Stomach smooth muscle (tissue), 2 donors: ENCODE results near the gene SRGAP2C.
"Not testable (repeated sequence)": the region's sequence is repeated elsewhere in the genome, so short reads cannot be mapped to it uniquely, and the experiment has no call there.

ENCODE experiments used
- H3K27ac ChIP-seq: one replicate; pipeline ENCODE4 v1.7.0; 2013; ENCODE audit warnings: mild to moderate bottlenecking, low read length, inconsistent platforms
- H3K27me3 ChIP-seq, 2 donors: one replicate each; pipeline ENCODE4 v1.7.0; 2013; ENCODE audit warnings: low read length in 2 of 2; ENCODE audit not compliant: insufficient read depth in 2 of 2, control insufficient read depth in 1 of 2
- H3K36me3 ChIP-seq, 2 donors: one replicate each; pipeline ENCODE4 v1.7.0; 2013; ENCODE audit warnings: low read length in 2 of 2; ENCODE audit not compliant: control insufficient read depth in 2 of 2, insufficient read depth in 2 of 2
- H3K4me1 ChIP-seq: one replicate; pipeline ENCODE4 v1.7.0; 2013; ENCODE audit warnings: low read length; ENCODE audit not compliant: control insufficient read depth, insufficient read depth
- H3K4me3 ChIP-seq, 2 donors: one replicate each; pipeline ENCODE4 v1.7.0; 2013; ENCODE audit warnings: low read length in 2 of 2
- H3K9ac ChIP-seq, 2 donors: one replicate each; pipeline ENCODE4 v1.7.0; 2013; ENCODE audit warnings: low read length in 2 of 2, mild to moderate bottlenecking in 1 of 2
- H3K9me3 ChIP-seq, 2 donors: one replicate each; pipeline ENCODE4 v1.7.0; 2013; ENCODE audit warnings: low read length in 2 of 2; ENCODE audit not compliant: control insufficient read depth in 2 of 2
- donor health status: healthy.
- donor health status: Pancreatic carcinoma.

The SRGAP2C gene

DNA sequence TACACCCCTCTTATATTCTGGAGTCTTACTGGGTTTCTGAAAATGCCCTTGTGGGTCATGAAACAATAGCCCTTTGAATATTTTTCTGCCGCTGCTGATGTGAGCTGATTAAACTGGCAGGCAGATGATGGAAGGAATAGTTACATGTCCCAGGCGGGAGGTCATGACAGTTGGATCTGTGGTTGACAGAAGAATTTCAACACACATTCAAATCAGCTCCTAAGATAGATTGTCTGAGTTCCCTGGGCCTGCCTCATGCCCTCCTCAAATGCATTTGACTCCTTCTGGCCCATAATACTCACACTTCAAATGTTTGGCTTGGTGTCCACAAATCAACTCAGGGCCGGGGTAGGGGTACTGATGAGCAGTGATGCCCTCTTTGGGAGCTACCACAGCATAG is 161.9 kb downstream of the SRGAP2C start:
- H3K4me3 ChIP-seq, H3K4me1 ChIP-seq, H3K9ac ChIP-seq, H3K27me3 ChIP-seq, H3K9me3 ChIP-seq, H3K36me3 ChIP-seq, H3K27ac ChIP-seq: not testable (repeated sequence)

DNA sequence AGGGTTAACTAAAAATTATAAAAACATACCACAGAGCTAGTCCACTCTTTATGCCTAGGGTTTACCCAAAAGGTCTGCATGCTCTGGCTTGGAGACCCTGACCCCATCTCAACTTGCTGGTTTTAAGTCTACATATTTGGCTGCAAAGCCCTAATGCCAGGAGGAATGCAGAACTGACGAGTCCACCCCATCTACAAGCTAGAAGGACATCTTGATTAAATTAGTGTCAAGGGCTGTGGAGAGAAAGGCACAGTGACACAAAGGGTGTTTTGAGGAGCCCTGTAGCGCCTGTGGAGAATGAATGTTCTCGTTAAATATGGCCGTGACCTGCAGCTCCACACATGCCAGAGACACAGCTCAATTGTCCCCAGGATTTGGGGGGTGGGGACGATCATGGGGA is 162.7 kb downstream of the SRGAP2C start:
- not testable (repeated sequence) for H3K9ac ChIP-seq, H3K4me3 ChIP-seq, H3K4me1 ChIP-seq, H3K9me3 ChIP-seq, H3K36me3 ChIP-seq, H3K27me3 ChIP-seq, H3K27ac ChIP-seq

DNA sequence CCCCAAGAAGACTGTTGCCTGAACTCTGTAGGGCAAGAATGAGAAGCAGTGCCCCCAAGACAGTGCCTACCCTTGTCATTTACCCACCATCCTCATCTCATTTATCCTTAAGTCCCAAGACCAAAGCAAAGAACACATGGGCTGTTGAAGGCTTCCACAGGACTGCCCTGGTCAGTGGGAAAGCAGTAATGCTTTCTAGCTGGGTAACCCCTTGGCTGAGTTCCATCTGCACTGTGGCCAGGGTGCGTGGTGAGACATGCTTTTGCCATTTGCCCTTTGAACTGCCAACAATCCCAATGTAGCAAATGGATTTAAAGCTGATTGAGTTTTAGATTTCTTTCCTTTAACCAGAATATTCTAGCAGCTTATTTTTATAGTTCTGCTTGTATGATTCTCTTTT is 163.3 kb downstream of the SRGAP2C start:
- not testable (repeated sequence) for H3K4me3 ChIP-seq, H3K4me1 ChIP-seq, H3K9ac ChIP-seq, H3K9me3 ChIP-seq, H3K27me3 ChIP-seq, H3K27ac ChIP-seq, H3K36me3 ChIP-seq

DNA sequence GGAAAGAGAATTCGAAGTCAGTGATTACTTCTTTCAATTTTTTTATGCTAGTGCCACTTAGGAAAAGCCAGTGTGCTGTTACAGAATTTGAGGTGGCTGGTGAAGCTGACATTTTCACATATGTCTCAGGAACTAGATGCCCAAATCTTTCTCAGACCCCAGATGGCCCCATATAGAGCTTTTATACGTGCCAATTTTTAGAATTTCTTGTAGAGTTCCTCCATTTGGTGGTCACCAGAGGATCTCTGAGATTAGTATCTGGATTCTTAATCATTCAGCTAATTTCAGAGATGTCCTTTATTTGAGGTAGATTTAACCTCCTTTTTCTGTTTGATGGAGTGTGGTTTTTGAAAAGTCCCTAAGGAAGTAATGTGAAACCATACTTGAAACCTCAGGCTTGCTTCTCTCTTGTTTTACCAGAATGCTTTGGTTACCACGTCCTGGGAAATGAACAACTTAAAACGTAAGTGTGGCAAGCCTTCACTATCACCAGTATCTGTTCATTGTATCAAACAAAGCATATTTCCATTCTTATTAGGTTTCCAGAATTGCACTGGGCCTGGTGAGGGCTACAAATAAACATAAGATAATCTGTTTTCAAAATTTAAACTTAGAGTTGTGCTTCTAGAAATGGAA is 164.7 kb downstream of the SRGAP2C start:
- H3K4me3 ChIP-seq, H3K36me3 ChIP-seq, H3K9ac ChIP-seq, H3K27me3 ChIP-seq, H3K9me3 ChIP-seq, H3K4me1 ChIP-seq, H3K27ac ChIP-seq: not testable (repeated sequence)

DNA sequence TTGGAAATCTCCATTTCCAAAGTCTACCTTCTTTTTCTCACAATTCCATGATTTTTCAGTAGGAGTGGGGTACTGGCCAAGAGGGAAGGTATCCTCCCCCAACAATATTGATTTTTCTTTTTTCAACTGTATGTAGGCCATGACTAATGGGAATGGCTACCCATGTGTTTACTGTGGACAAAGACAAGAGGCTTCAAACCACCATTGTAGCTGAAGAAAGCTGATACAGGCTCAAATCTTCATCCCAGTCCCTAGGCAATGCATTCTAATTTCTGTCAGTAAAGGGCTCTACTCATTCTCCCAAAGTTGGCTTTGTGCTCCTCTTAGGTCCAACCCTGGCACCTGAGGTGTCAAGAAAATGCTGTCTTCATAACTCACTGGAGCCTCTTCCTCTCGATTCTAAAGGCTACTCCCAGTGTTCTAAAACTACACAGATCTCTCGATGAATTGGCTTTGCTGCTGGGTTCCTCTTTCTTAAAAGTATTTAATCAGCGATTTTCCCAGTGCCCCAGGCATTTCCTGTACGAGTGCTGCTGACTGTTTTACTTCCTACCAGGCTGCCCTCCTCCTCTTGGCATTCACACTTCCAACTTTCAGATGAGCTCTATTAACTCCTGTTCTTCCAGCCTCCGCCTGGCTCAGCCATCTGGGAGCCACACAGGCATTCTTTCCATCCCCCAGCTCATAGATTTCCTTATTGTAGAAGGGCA is 171.1 kb downstream of the SRGAP2C start:
- not testable (repeated sequence) for H3K9me3 ChIP-seq, H3K27me3 ChIP-seq, H3K27ac ChIP-seq

DNA sequence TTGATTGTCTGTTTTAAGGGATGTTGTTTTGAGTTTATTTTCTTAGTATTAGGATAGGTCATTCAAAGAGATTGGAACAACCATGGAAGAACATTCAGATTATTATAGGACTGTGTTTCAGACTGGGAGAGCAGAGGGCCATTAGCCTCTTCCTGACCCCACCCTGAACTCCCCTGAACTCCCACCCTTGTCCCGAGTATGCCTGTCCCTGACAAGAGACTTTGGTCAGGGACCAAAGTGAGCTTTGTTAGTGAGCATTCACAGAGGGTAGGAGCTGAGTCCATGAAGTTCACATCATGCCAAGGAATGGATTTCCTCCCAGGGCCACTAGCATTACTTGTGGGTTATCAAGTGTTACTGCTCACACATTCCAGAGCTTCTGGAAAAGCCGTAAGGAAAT is 172.0 kb downstream of the SRGAP2C start:
- not testable (repeated sequence) for H3K4me3 ChIP-seq, H3K9ac ChIP-seq, H3K27ac ChIP-seq, H3K27me3 ChIP-seq, H3K36me3 ChIP-seq, H3K9me3 ChIP-seq, H3K4me1 ChIP-seq

More for the DNA sequence above, 171.1 kb downstream of the SRGAP2C start:
- H3K9ac ChIP-seq, H3K36me3 ChIP-seq, H3K4me3 ChIP-seq, H3K4me1 ChIP-seq: not testable (repeated sequence)

DNA sequence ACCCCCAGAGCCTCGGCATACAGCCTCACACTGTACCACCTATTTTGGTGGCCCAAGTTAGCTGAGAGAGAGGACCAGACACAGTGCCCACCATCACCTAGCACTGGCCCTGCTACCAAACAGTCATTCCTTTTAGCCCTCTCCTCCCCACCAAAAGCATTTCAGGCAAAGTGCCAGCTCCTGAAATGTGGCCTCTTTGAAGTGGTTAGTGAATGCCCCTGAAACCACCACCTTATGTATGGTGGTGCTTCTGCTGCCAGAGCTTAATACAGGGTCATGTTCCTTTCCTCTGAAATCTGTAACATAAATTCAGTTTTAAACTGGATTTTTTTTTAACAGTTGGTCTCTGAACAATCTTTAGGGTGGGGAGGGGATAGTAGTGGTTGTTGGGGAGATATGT is 175.8 kb downstream of the SRGAP2C start:
- not testable (repeated sequence) for H3K27me3 ChIP-seq, H3K9ac ChIP-seq

DNA sequence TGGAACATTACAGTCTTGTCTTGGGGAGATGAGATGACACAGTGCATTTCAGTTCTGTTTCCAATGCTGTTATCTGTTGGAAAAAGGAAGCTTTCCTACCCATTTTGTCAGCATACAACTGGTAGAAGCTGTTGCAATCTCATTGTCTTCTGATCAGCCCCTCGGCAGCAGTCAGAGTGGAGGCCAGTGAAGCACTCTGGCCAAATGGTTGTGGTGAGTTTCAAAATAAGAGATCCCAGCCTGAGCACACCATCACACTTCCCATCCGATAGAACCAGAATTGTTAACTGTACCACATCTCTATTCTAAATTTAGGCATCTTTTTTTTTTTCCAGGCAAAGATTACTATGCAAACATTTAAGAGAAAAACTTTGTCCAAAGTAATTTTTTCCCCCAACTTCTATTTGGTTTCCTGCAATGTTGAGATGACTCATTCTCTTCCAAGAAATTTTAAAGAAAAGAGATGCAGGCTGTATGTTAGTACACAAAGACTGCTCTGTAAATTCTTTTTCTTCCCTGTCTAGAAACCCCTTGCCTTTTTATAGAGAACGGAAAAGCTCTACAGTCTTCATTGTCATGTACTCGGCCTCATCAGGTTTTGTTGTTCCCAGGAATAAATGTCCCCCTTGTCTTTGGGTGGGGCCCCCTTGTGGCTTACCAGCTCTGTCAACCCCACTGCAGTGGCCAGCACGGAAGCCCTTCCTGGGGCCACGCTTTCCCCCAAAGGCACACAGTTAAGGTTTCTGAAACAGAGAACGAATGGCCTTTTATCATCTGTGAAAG is 176.9 kb downstream of the SRGAP2C start:
- H3K9ac ChIP-seq, H3K4me3 ChIP-seq, H3K27ac ChIP-seq, H3K9me3 ChIP-seq, H3K4me1 ChIP-seq, H3K27me3 ChIP-seq, H3K36me3 ChIP-seq: not testable (repeated sequence)

More for the DNA sequence above, 175.8 kb downstream of the SRGAP2C start:
- H3K27ac ChIP-seq, H3K4me3 ChIP-seq, H3K4me1 ChIP-seq, H3K36me3 ChIP-seq, H3K9me3 ChIP-seq: not testable (repeated sequence)

DNA sequence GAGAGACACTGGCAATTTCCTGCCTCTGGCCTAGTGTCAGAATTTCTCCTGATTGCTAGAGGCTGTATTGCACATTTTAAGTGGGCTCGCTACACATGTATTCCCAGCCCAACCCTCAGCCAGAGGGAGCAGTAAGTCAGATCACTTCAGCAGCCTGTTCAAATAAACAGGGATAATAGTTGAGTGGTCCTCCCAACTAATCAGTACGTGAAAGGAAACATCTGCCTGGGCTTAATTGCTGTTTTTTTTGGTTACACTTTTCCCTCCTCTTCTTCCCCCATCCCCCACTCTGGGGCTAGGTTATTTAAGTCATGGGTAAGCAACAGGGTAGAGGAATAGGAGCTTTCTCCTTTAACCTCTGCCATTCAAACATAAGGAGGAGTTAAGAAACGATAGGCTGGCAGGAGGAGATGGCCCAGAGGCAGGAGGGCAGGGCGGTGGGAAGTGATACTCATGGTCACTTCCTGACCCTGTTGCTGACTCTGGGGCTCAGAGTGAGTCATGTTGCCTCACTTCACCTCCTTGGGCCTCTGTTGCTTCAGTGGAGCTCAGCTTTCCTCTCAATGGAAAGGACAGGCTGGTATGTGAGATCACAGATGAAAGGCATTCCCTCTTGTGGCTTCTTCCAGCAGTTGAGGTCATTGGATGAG is 177.6 kb downstream of the SRGAP2C start:
- H3K4me3 ChIP-seq, H3K36me3 ChIP-seq, H3K9ac ChIP-seq, H3K27me3 ChIP-seq, H3K9me3 ChIP-seq, H3K4me1 ChIP-seq, H3K27ac ChIP-seq: not testable (repeated sequence)

DNA sequence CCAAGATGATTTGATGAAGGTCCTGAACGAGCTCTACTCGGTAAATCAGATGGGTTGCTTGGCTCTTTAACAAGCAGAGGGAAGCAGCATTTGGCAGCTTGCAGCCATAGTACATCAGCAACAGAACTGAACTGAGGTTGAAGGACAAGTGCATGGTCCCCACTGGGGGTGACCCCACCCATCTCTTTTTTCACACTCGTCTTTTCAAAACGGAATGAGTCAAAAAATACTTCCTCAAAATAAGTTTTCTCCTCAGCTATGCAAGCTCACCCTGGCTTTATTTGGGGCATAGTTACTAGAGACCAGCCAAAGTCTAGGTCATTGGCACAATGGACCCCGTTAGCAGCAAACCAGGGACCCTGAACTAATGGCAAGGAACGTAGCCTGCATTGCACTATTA is 180.5 kb downstream of the SRGAP2C start:
- not testable (repeated sequence) for H3K4me3 ChIP-seq, H3K27ac ChIP-seq, H3K4me1 ChIP-seq, H3K27me3 ChIP-seq, H3K36me3 ChIP-seq, H3K9ac ChIP-seq, H3K9me3 ChIP-seq

DNA sequence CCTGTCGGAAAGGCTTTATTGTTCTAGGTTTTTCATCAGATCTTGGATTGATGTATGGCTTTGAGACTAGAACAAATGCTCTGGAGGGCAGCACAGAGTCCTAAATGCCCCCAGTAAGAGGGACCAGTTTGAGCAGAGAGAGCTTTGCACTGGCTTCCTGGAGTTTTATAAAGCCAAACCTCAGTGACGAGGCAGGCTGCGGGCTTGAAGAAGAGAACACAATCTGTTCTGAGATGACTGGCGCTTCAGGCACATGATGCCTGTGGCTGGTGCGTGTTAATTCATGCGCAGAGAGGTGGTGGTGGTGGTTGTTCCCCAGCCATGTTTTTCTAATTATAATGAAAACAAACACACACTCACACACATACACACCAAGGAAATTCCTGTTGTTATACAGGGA is 180.9 kb downstream of the SRGAP2C start:
- not testable (repeated sequence) for H3K27ac ChIP-seq, H3K9ac ChIP-seq, H3K4me3 ChIP-seq, H3K27me3 ChIP-seq, H3K36me3 ChIP-seq, H3K9me3 ChIP-seq, H3K4me1 ChIP-seq
